ENCODE measurements around the gene GRIN2C. TPM values are rescaled to one million over a fixed set of nuclear protein-coding genes. Genes with fewer than 3 reads are reported as not detected.

The GRIN2C gene
- total RNA-seq (2022; extraction: Qiagen RNA extraction), result 0.07 to 0.61 TPM (median 0.24 TPM) in 5 replicates

GRCh38 chr17:74859459-74860228 lies at the start of gene GRIN2C:
Gene GRIN2C, minus strand, starts transcription at chr17:74859885. Its CDS starts 4,793 bp downstream, at chr17:74855092.

GRCh38 chr17:74892974-74893911 lies 33.6 kb upstream of the GRIN2C start, which contains the start of gene FADS6:
Gene FADS6, minus strand, starts transcription at chr17:74893633. Its CDS starts 38 bp downstream, at chr17:74893595.

GRCh38 chr17:74872313-74873036 lies 12.8 kb upstream of the GRIN2C start, which contains the start of gene FDXR:
Gene FDXR, minus strand, starts transcription at chr17:74872994. Its CDS starts 50 bp downstream, at chr17:74872944.

Other genes starting within 250 kb of the GRIN2C start
- gene CD300E, start 236.1 kb downstream of the GRIN2C start, total RNA-seq (2022; extraction: Qiagen RNA extraction), result 0.02 TPM in 1 of 5 replicates, not detected in the others
- gene CD300LF, start 147.0 kb downstream of the GRIN2C start, total RNA-seq (2022; extraction: Qiagen RNA extraction), result not detected in 5 replicates
- gene RAB37, start 122.6 kb downstream of the GRIN2C start, total RNA-seq (2022; extraction: Qiagen RNA extraction), result 0.87 to 1.7 TPM (median 1.2 TPM) in 5 replicates
- gene NHERF1, start 111.3 kb downstream of the GRIN2C start, total RNA-seq (2022; extraction: Qiagen RNA extraction), result 35.3 to 45.9 TPM (median 44.4 TPM) in 5 replicates
- 52.9 to 62.5 TPM (median 57.2 TPM) in 5 replicates for gene NAT9, start 83.5 kb downstream of the GRIN2C start, total RNA-seq (2022; extraction: Qiagen RNA extraction)
- 48.6 to 77.1 TPM (median 65.5 TPM) in 5 replicates for gene FDXR, start 13.1 kb upstream of the GRIN2C start, total RNA-seq (2022; extraction: Qiagen RNA extraction)
- gene FADS6, start 33.7 kb upstream of the GRIN2C start, total RNA-seq (2022; extraction: Qiagen RNA extraction), result 0.06 to 0.12 TPM in 2 of 5 replicates, not detected in the others
- gene USH1G, start 63.4 kb upstream of the GRIN2C start, total RNA-seq (2022; extraction: Qiagen RNA extraction), result 0.03 to 0.11 TPM (median 0.08 TPM) in 5 replicates
- gene OTOP2, start 64.4 kb upstream of the GRIN2C start, total RNA-seq (2022; extraction: Qiagen RNA extraction), result 0.05 to 0.08 TPM (median 0.05 TPM) in 4 of 5 replicates, not detected in the other
- gene OTOP3, start 76.0 kb upstream of the GRIN2C start, total RNA-seq (2022; extraction: Qiagen RNA extraction), result 0.05 TPM in 1 of 5 replicates, not detected in the others
- gene HID1, start 112.9 kb upstream of the GRIN2C start, total RNA-seq (2022; extraction: Qiagen RNA extraction), result 6.0 to 9.9 TPM (median 9.0 TPM) in 5 replicates
- gene CDR2L, start 127.7 kb upstream of the GRIN2C start, total RNA-seq (2022; extraction: Qiagen RNA extraction), result 37.1 to 57.1 TPM (median 52.4 TPM) in 5 replicates
- 76.4 to 81.8 TPM (median 77.9 TPM) in 5 replicates for gene MRPL58, start 152.8 kb upstream of the GRIN2C start, total RNA-seq (2022; extraction: Qiagen RNA extraction)
- 451 to 583 TPM (median 485 TPM) in 5 replicates for gene ATP5PD, start 187.1 kb upstream of the GRIN2C start, total RNA-seq (2022; extraction: Qiagen RNA extraction)
- 27.7 to 31.5 TPM (median 29.5 TPM) in 5 replicates for gene KCTD2, start 187.3 kb upstream of the GRIN2C start, total RNA-seq (2022; extraction: Qiagen RNA extraction)
- 18.6 to 35.9 TPM (median 32.2 TPM) in 5 replicates for gene SLC16A5, start 228.1 kb upstream of the GRIN2C start, total RNA-seq (2022; extraction: Qiagen RNA extraction)

All from A549 treated with CORT108297 at 1 μM for 4 hours (cell line).